Stomach (tissue), 4 donors: Measurements from ENCODE around the gene CD59.

Experiments used
- POLR2A ChIP-seq, 4 donors: fragments of 450-650 bp; IDR thresholded peaks; one replicate each; pipeline ENCODE4 v1.6.1; 2016; ENCODE audit warnings: antibody characterized with exemption in 4 of 4, control low read depth in 2 of 4, mild to moderate bottlenecking in 1 of 4, moderate library complexity in 1 of 4
- TF ChIP-seq, protein P1 (sequence below), 7 experiments: fragments of 450-650 bp in 4 of 7; fragments of 200-600 bp in 3 of 7; sonication (generic) in 3 of 7; IDR thresholded peaks; one replicate each; pipeline ENCODE4 v1.5.1; 2016 to 2019; ENCODE audit warnings: antibody characterized with exemption in 7 of 7, control low read depth in 2 of 7, mild to moderate bottlenecking in 1 of 7

DNA sequence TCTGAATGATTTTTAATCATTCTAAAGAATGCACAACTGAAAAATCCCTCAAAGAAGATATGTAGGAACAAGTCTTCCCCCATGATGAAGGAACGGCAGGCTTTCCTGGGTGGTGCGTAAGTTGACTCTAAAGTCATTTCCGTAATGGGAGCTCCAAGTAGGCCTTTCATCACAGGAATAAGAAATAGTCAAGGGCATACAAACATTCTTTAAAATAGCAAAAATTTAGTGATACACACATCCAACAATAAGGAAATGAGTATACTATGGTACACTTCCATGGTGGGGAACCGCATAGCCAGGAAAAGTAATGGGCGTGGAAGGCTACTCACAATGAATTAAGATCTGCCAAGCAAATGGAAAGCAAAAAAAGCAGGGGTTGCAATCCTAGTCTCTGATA, 10.7 kb downstream of the CD59 start:
- no peak for TF ChIP-seq POLR2A (IDR thresholded peaks at IDR 0.05)
- TF ChIP-seq, protein P1, sequence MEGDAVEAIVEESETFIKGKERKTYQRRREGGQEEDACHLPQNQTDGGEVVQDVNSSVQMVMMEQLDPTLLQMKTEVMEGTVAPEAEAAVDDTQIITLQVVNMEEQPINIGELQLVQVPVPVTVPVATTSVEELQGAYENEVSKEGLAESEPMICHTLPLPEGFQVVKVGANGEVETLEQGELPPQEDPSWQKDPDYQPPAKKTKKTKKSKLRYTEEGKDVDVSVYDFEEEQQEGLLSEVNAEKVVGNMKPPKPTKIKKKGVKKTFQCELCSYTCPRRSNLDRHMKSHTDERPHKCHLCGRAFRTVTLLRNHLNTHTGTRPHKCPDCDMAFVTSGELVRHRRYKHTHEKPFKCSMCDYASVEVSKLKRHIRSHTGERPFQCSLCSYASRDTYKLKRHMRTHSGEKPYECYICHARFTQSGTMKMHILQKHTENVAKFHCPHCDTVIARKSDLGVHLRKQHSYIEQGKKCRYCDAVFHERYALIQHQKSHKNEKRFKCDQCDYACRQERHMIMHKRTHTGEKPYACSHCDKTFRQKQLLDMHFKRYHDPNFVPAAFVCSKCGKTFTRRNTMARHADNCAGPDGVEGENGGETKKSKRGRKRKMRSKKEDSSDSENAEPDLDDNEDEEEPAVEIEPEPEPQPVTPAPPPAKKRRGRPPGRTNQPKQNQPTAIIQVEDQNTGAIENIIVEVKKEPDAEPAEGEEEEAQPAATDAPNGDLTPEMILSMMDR (IDR thresholded peaks at IDR 0.05): no peak
